OCI-LY3 (cell line): ENCODE results near the gene SPOCK1.

Experiments
- H2AFZ ChIP-seq: fragments of 200-600, 300-600 bp; shearing (Covaris generic); 2 replicates; pipeline ENCODE4 v1.6.0; 2014; ENCODE audit warnings: antibody characterized with exemption, low read depth, low read length
- H3K27ac ChIP-seq: fragments of 200-600, 300-600 bp; sonication (generic); 2 replicates; pipeline ENCODE4 v1.5.1; 2014; ENCODE audit warnings: mild to moderate bottlenecking, low read length, moderate library complexity, mixed read lengths
- H3K27me3 ChIP-seq: fragments of 200-600, 300-600 bp; sonication (generic); 2 replicates; pipeline ENCODE4 v1.6.1; 2014; ENCODE audit warnings: low read depth, low read length, mixed read lengths
- H3K36me3 ChIP-seq: fragments of 200-600, 300-600 bp; sonication (generic); replicated peaks from 2 replicates; pipeline ENCODE3; 2014; ENCODE audit warnings: low read depth, low read length, mixed read lengths
- H3K4me1 ChIP-seq: fragments of 300-600, 200-600 bp; sonication (generic); 2 replicates; pipeline ENCODE4 v1.6.1; 2014; ENCODE audit warnings: low read length, mixed read lengths
- H3K4me2 ChIP-seq: fragments of 200-600, 300-600 bp; sonication (generic); 2 replicates; pipeline ENCODE4 v1.6.1; 2014; ENCODE audit warnings: low read length, mixed read lengths
- H3K4me3 ChIP-seq: fragments of 300-600, 200-600 bp; sonication (generic); 2 replicates; pipeline ENCODE4 v1.5.1; 2014; ENCODE audit warnings: antibody characterized with exemption, mild to moderate bottlenecking, low read length, moderate library complexity
- H3K79me2 ChIP-seq: fragments of 300-600, 200-600 bp; shearing (Covaris generic); 2 replicates; pipeline ENCODE4 v1.6.1; 2014; ENCODE audit warnings: mild to moderate bottlenecking, low read length, mixed read lengths
- H3K9ac ChIP-seq: fragments of 300-600, 200-600 bp; shearing (Covaris generic); 2 replicates; pipeline ENCODE4 v1.6.0; 2014; ENCODE audit warnings: mild to moderate bottlenecking, low read length, moderate library complexity
- H3K9me3 ChIP-seq: fragments of 200-600, 300-600 bp; shearing (Covaris generic); 2 replicates; pipeline ENCODE4 v1.6.1; 2014; ENCODE audit warnings: low read length, mixed read lengths; ENCODE audit not compliant: insufficient read depth
- H4K20me1 ChIP-seq: fragments of 200-600, 300-600 bp; sonication (generic); 2 replicates; pipeline ENCODE4 v1.6.1; 2016; ENCODE audit warnings: low read length, mixed read lengths; ENCODE audit not compliant: insufficient read depth
- EZH2phosphoT487 ChIP-seq: fragments of 200-600 bp; shearing (Covaris generic); IDR thresholded peaks from 2 replicates; pipeline ENCODE4 v1.6.1; 2018; ENCODE audit warnings: antibody characterized with exemption, mixed run types, low read depth
- TF ChIP-seq, protein P1 (sequence below): fragments of 200-600, 300-600 bp; sonication (generic); IDR thresholded peaks from 2 replicates; pipeline ENCODE4 v1.5.1; 2014; ENCODE audit warnings: antibody characterized with exemption, low read length, low read depth

Gene SPOCK1

DNA sequence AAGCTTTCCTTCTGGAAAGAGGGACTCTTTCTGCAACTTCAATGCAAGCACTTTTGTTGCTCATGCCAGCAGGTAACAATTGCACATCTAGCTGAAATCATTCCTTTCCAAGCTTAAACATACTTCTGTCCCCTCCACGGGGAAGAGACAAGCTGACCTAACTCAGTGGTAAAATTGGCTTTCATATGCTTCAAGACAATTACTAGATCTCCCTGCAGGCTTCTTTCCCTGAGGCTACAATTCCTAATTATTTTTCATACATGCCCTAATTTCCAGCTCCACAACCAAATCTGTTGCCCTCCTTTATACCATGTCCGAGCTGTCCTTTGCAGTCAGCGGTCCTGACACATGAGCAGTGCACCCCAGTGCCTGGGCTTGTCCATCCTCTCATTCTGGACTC is 324.9 kb downstream of the SPOCK1 start:
- Histone ChIP-seq H3K27ac (no peak overlapping the region), H3K9me3 (no peaks in the 10 kb centered on the region), H3K4me3 (no peak overlapping the region), H3K27me3 (no peaks in the 10 kb centered on the region), H4K20me1 (no peaks in the 10 kb centered on the region), H3K36me3 (no peaks in the 10 kb centered on the region), H3K4me2 (no peak overlapping the region), H3K79me2 (no peaks in the 10 kb centered on the region), H3K9ac (no peak overlapping the region), H3K4me1 (no peaks in the 10 kb centered on the region), H2AFZ (no peak overlapping the region)
- no peak for TF ChIP-seq EZH2phosphoT487
- TF ChIP-seq, protein P1, sequence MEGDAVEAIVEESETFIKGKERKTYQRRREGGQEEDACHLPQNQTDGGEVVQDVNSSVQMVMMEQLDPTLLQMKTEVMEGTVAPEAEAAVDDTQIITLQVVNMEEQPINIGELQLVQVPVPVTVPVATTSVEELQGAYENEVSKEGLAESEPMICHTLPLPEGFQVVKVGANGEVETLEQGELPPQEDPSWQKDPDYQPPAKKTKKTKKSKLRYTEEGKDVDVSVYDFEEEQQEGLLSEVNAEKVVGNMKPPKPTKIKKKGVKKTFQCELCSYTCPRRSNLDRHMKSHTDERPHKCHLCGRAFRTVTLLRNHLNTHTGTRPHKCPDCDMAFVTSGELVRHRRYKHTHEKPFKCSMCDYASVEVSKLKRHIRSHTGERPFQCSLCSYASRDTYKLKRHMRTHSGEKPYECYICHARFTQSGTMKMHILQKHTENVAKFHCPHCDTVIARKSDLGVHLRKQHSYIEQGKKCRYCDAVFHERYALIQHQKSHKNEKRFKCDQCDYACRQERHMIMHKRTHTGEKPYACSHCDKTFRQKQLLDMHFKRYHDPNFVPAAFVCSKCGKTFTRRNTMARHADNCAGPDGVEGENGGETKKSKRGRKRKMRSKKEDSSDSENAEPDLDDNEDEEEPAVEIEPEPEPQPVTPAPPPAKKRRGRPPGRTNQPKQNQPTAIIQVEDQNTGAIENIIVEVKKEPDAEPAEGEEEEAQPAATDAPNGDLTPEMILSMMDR = no peak

DNA sequence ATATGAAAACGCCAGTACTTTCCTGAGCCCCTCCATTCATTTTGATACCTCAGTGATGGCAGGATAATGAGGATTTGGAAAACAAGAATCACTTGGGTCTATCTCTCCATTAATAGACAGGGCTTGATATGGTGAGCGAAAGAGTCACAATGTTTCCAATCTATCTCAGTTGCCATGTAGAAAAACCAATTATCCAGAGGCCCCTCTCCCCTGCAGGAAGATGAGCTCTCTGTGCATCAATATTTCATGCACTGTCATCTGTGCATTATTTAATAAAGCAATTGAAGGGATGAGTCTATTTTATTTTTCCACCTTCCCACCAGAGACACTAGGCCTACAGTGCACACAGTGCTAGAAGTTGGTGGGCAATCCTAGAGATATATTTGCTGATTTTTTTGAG is 326.9 kb downstream of the SPOCK1 start:
- Histone ChIP-seq H3K9me3 (no peaks in the 10 kb centered on the region), H2AFZ (no peak overlapping the region), H3K79me2 (no peaks in the 10 kb centered on the region), H3K9ac (no peak overlapping the region), H3K4me1 (no peaks in the 10 kb centered on the region), H4K20me1 (no peaks in the 10 kb centered on the region), H3K27me3 (no peaks in the 10 kb centered on the region), H3K27ac (no peak overlapping the region), H3K4me2 (no peak overlapping the region), H3K4me3 (no peak overlapping the region), H3K36me3 (no peaks in the 10 kb centered on the region)
- TF ChIP-seq, protein P1 = no peak
- TF ChIP-seq EZH2phosphoT487 = no peak

DNA sequence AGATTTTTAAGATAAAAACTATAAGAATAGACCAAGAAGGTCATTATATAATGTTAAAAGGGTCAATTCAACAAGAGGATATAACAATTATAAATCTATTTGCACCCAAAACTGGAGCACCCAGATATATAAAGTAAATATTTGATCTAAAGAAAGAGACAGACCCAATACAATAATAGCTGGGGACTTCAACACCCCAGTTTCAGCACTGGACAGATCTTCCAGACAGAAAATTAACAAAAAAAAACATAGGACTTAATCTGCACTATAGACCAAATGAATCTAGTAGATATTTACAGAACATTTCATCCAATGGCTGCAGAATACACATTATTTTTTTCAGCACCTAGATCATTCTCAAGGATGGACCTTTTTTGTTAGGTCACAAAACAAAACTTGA is 331.9 kb downstream of the SPOCK1 start:
- Histone ChIP-seq H2AFZ (no peak overlapping the region), H3K4me2 (no peak overlapping the region), H4K20me1 (no peaks in the 10 kb centered on the region), H3K36me3 (no peaks in the 10 kb centered on the region), H3K27me3 (no peaks in the 10 kb centered on the region), H3K4me1 (no peaks in the 10 kb centered on the region), H3K79me2 (no peaks in the 10 kb centered on the region), H3K27ac (no peak overlapping the region), H3K9me3 (no peaks in the 10 kb centered on the region), H3K4me3 (no peak overlapping the region), H3K9ac (no peak overlapping the region)
- no peak for TF ChIP-seq EZH2phosphoT487
- TF ChIP-seq, protein P1 = no peak

DNA sequence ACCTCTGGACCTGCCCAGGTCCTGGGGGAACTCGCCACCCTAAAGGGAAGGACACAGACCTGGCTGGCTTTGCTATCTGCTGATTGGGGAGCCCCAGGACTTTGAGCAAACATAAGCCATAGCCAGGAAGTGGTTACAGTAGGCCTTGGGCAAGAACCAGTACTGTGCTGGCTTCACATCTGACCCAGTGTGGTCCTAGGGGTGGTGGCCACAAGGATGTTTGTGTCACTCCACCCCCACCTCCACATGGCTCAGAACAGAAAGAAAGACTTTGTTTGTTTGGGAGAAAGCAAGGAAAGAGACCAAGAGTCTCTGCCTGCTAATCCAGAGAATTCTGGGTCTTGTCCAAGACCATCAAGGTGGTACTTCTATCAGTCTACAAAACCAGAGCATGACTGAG is 334.2 kb downstream of the SPOCK1 start:
- Histone ChIP-seq H3K4me3 (no peak overlapping the region), H3K4me1 (no peaks in the 10 kb centered on the region), H2AFZ (no peak overlapping the region), H3K79me2 (no peaks in the 10 kb centered on the region), H4K20me1 (no peaks in the 10 kb centered on the region), H3K36me3 (no peaks in the 10 kb centered on the region), H3K4me2 (no peak overlapping the region), H3K9ac (no peak overlapping the region), H3K9me3 (no peaks in the 10 kb centered on the region), H3K27me3 (no peaks in the 10 kb centered on the region), H3K27ac (no peak overlapping the region)
- TF ChIP-seq, protein P1 = no peak
- TF ChIP-seq EZH2phosphoT487 = no peak
